Measurements from ENCODE around the gene JARID2.

GRCh38 chr6:15549371-15549770, 303.5 kb downstream of the JARID2 start:
- TF ChIP-seq CTCF (IDR thresholded peaks at IDR 0.05) (no peak), EZH2 (IDR thresholded peaks at IDR 0.05) (no peak)
